ENCODE data around the gene ADH1A. TPM values are rescaled to one million over a fixed set of nuclear protein-coding genes. Genes with fewer than 3 reads are reported as not detected.

ADH1A gene
- total RNA-seq, 4 donors from 2014 or later = 0.58 to 0.99 TPM; not detected in 2

GRCh38 chr4:99275050-99275449, 15.7 kb downstream of the ADH1A start:
- Histone ChIP-seq H3K4me1 (no peaks in the 10 kb centered on the region), H3K27me3 (no peaks in the 10 kb centered on the region), H3K36me3 (no peaks in the 10 kb centered on the region), H3K27ac (replicated peaks in 1 of 4) (no peak overlapping the region), H3K4me3 (no peak overlapping the region), H3K9me3 (peaks cover 0 to 5% (median 1%) of the 10 kb centered on the region in 4 donors)
- TF ChIP-seq POLR2AphosphoS5 (IDR thresholded peaks at IDR 0.05) (no peak), EP300 (IDR thresholded peaks at IDR 0.05) (no peak), POLR2A (IDR thresholded peaks at IDR 0.05; ENCODE audit: low read depth) (no peak)
- TF ChIP-seq, protein P1, sequence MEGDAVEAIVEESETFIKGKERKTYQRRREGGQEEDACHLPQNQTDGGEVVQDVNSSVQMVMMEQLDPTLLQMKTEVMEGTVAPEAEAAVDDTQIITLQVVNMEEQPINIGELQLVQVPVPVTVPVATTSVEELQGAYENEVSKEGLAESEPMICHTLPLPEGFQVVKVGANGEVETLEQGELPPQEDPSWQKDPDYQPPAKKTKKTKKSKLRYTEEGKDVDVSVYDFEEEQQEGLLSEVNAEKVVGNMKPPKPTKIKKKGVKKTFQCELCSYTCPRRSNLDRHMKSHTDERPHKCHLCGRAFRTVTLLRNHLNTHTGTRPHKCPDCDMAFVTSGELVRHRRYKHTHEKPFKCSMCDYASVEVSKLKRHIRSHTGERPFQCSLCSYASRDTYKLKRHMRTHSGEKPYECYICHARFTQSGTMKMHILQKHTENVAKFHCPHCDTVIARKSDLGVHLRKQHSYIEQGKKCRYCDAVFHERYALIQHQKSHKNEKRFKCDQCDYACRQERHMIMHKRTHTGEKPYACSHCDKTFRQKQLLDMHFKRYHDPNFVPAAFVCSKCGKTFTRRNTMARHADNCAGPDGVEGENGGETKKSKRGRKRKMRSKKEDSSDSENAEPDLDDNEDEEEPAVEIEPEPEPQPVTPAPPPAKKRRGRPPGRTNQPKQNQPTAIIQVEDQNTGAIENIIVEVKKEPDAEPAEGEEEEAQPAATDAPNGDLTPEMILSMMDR (IDR thresholded peaks at IDR 0.05) = no peak
- no peak for DNase-seq (ENCODE audit: extremely low spot score)
- 92% methylated on average over 5 of the region's 5 CpGs for WGBS
- intact Hi-C loops (cut with DNase I) = no loop called here

DNA sequence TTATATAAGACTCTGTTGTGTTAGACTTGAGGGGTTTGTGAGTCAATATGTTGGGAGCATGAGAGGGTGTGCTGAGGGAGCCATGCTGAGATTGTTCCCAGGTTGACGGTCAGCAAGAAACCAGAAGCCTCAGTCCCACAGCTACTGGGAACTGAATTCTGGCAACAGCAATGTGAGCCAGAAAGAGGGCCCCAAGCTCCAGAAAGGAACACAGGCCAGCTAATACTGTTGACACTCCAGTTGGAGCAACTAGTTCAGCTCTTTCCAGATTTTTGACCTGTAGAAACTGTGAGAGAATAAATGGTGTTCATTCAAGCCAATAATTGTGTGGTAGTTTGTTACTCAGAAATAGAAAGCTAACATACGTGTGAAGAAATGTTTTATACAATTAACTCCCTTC, 17.1 kb downstream of the ADH1A start:
- H3K9me3 ChIP-seq = peaks cover 0 to 7% (median 3%) of the 10 kb centered on the region in 4 donors
- no peak overlapping the region for H3K4me3 ChIP-seq
- no peak for TF ChIP-seq EP300 (IDR thresholded peaks at IDR 0.05)
- no peak for TF ChIP-seq POLR2A (IDR thresholded peaks at IDR 0.05; ENCODE audit: low read depth)
- TF ChIP-seq, protein P1 (IDR thresholded peaks at IDR 0.05) = no peak
- no peak for TF ChIP-seq POLR2AphosphoS5 (IDR thresholded peaks at IDR 0.05)
- H3K27me3 ChIP-seq = no peaks in the 10 kb centered on the region
- intact Hi-C loops (cut with DNase I) = no loop called here
- no peaks in the 10 kb centered on the region for H3K4me1 ChIP-seq
- 69% methylated on average over 2 of the region's 2 CpGs for WGBS
- no peak overlapping the region for H3K27ac ChIP-seq (replicated peaks in 1 of 4)
- no peak for DNase-seq (ENCODE audit: extremely low spot score)
- H3K36me3 ChIP-seq = no peaks in the 10 kb centered on the region

GRCh38 chr4:99264927-99265326, 25.9 kb downstream of the ADH1A start:
- intact Hi-C loops (cut with DNase I) = no loop called here
- no peak overlapping the region for H3K27ac ChIP-seq (replicated peaks in 1 of 4)

DNA sequence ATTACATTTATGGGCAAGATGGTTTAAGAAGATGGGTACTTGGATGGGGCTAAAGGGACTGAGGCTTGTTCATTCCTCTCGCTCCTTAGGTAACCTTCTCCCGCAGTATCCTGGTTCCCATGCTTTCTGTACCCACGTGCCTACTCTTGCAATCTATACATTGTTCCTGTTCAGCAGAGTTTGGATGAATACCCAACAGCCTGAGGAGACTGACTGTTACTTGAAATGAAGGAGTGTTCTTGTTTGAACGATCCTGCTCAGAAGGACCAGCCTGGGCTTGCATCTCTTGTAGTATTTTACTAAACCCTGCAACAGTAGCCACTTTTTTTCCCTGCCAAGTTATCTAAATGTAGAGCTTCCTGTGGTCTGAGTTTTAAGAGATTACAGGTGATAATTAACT, 38.0 kb downstream of the ADH1A start:
- Histone ChIP-seq H3K27ac (replicated peaks in 1 of 4) (no peak overlapping the region), H3K4me3 (no peak overlapping the region), H3K4me1 (peaks cover 0 to 10% (median 7%) of the 10 kb centered on the region in 4 donors), H3K27me3 (no peaks in the 10 kb centered on the region), H3K36me3 (no peaks in the 10 kb centered on the region), H3K9me3 (peaks cover 0 to 4% (median 0%) of the 10 kb centered on the region in 4 donors)
- intact Hi-C loops (cut with DNase I) = no loop called here
- WGBS = 83% methylated on average over 4 of the region's 4 CpGs
- TF ChIP-seq, protein P1 (IDR thresholded peaks at IDR 0.05) = no peak
- TF ChIP-seq POLR2AphosphoS5 (IDR thresholded peaks at IDR 0.05) = no peak
- TF ChIP-seq POLR2A (IDR thresholded peaks at IDR 0.05; ENCODE audit: low read depth) = no peak
- no peak for TF ChIP-seq EP300 (IDR thresholded peaks at IDR 0.05)
- no peak for DNase-seq (ENCODE audit: extremely low spot score)

More at GRCh38 chr4:99264927-99265326, 25.9 kb downstream of the ADH1A start:
- H3K36me3 ChIP-seq = no peaks in the 10 kb centered on the region
- no peak for DNase-seq (ENCODE audit: extremely low spot score)
- TF ChIP-seq, protein P1 (IDR thresholded peaks at IDR 0.05) = no peak
- TF ChIP-seq EP300 (IDR thresholded peaks at IDR 0.05) = no peak
- no peak for TF ChIP-seq POLR2A (IDR thresholded peaks at IDR 0.05; ENCODE audit: low read depth)
- TF ChIP-seq POLR2AphosphoS5 (IDR thresholded peaks at IDR 0.05) = no peak
- peaks cover 0 to 3% (median 0%) of the 10 kb centered on the region in 4 donors for H3K9me3 ChIP-seq
- no peak overlapping the region for H3K4me3 ChIP-seq
- no peaks in the 10 kb centered on the region for H3K4me1 ChIP-seq
- H3K27me3 ChIP-seq = no peaks in the 10 kb centered on the region

DNA sequence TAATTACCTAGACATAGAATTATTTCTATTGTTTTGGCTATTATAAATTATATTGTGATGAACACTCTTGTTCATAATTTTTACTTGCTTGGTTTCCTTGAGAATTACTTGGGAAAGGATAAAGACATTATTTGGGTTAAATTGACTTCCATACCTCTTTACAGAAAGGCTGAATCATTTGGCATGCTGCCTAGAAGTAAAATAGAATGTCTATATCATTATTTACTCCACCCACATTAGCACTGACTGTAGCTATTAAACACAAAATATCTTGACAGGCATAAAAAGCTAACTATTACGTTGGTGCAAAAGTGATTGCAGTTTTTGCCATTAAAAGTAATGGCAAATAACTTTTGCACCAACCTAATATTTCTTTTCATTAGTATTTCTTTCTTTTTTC, 42.1 kb downstream of the ADH1A start:
- WGBS = 83% methylated on average over 1 of the region's 1 CpG
- H3K36me3 ChIP-seq = no peaks in the 10 kb centered on the region
- no peak overlapping the region for H3K27ac ChIP-seq (replicated peaks in 1 of 4)
- peaks cover 0 to 10% (median 7%) of the 10 kb centered on the region in 4 donors for H3K4me1 ChIP-seq
- H3K4me3 ChIP-seq = no peak overlapping the region
- peaks cover 0 to 10% (median 4%) of the 10 kb centered on the region in 4 donors for H3K9me3 ChIP-seq
- TF ChIP-seq POLR2AphosphoS5 (IDR thresholded peaks at IDR 0.05) = no peak
- TF ChIP-seq POLR2A (IDR thresholded peaks at IDR 0.05; ENCODE audit: low read depth) = no peak
- TF ChIP-seq, protein P1 (IDR thresholded peaks at IDR 0.05) = no peak
- no peak for TF ChIP-seq EP300 (IDR thresholded peaks at IDR 0.05)
- DNase-seq (ENCODE audit: extremely low spot score) = no peak
- intact Hi-C loops (cut with DNase I) = no loop called here
- H3K27me3 ChIP-seq = no peaks in the 10 kb centered on the region
